ENCODE results near the gene HELB.
A peak's percentile ranks its signal among the peaks of the same experiment; 100 is the strongest.
"Not testable (repeated sequence)": the region's sequence is repeated elsewhere in the genome, so short reads cannot be mapped to it uniquely, and the experiment has no call there.

HELB gene

GRCh38 chr12:66287275-66287674 is 15.0 kb upstream of the HELB start:
- Mint-ChIP-seq H3K27me3 (ENCODE audit: low read depth) (no peaks in the 10 kb centered on the region), H3K27ac (peak overlapping the region; percentile 50), H3K36me3 (ENCODE audit: low read depth) (peaks cover 21% of the 10 kb centered on the region), H3K4me1 (ENCODE audit: low read depth) (peaks cover 56% of the 10 kb centered on the region), H3K9me3 (peaks cover 6% of the 10 kb centered on the region), H3K4me3 (peak overlapping the region; percentile 8)

GRCh38 chr12:66288121-66288520 is 14.2 kb upstream of the HELB start:
- Mint-ChIP-seq H3K36me3 (ENCODE audit: low read depth) (peaks cover 20% of the 10 kb centered on the region), H3K27me3 (ENCODE audit: low read depth) (no peaks in the 10 kb centered on the region), H3K4me1 (ENCODE audit: low read depth) (peaks cover 61% of the 10 kb centered on the region), H3K9me3 (peaks cover 9% of the 10 kb centered on the region), H3K27ac (peak overlapping the region; percentile 83), H3K4me3 (peak overlapping the region; percentile 33)

GRCh38 chr12:66289485-66289884 is 12.8 kb upstream of the HELB start:
- H3K27me3 Mint-ChIP-seq (ENCODE audit: low read depth): no peaks in the 10 kb centered on the region
- H3K4me1 Mint-ChIP-seq (ENCODE audit: low read depth): peaks cover 60% of the 10 kb centered on the region
- peak overlapping the region; percentile 92 for H3K27ac Mint-ChIP-seq
- no peak overlapping the region for H3K4me3 Mint-ChIP-seq
- peaks cover 19% of the 10 kb centered on the region for H3K36me3 Mint-ChIP-seq (ENCODE audit: low read depth)
- peaks cover 13% of the 10 kb centered on the region for H3K9me3 Mint-ChIP-seq

- Mint-ChIP-seq H3K27me3 (ENCODE audit: low read depth) (no peaks in the 10 kb centered on the region), H3K36me3 (ENCODE audit: low read depth) (peaks cover 19% of the 10 kb centered on the region), H3K9me3 (peaks cover 13% of the 10 kb centered on the region), H3K4me1 (ENCODE audit: low read depth) (peaks cover 61% of the 10 kb centered on the region), H3K4me3 (peak overlapping the region; percentile 56), H3K27ac (peak overlapping the region; percentile 92)
These were observed 11.5 kb upstream of the HELB start for GRCh38 chr12:66290716-66291200.

- H3K36me3 Mint-ChIP-seq (ENCODE audit: low read depth): peaks cover 5% of the 10 kb centered on the region
- H3K27ac Mint-ChIP-seq: no peak overlapping the region
- no peak overlapping the region for H3K4me3 Mint-ChIP-seq
- H3K27me3 Mint-ChIP-seq (ENCODE audit: low read depth): no peaks in the 10 kb centered on the region
- H3K9me3 Mint-ChIP-seq: peaks cover 9% of the 10 kb centered on the region
- peaks cover 36% of the 10 kb centered on the region for H3K4me1 Mint-ChIP-seq (ENCODE audit: low read depth)
These were observed 6.1 kb upstream of the HELB start for GRCh38 chr12:66296176-66296683.

GRCh38 chr12:66297080-66297479 is 5.2 kb upstream of the HELB start:
- Mint-ChIP-seq H3K27ac (no peak overlapping the region), H3K4me1 (ENCODE audit: low read depth) (peaks cover 35% of the 10 kb centered on the region), H3K4me3 (no peak overlapping the region), H3K36me3 (ENCODE audit: low read depth) (peaks cover 5% of the 10 kb centered on the region), H3K27me3 (ENCODE audit: low read depth) (no peaks in the 10 kb centered on the region), H3K9me3 (peaks cover 9% of the 10 kb centered on the region)

GRCh38 chr12:66297923-66298322 is 4.4 kb upstream of the HELB start:
- no peaks in the 10 kb centered on the region for H3K27me3 Mint-ChIP-seq (ENCODE audit: low read depth)
- peaks cover 30% of the 10 kb centered on the region for H3K4me1 Mint-ChIP-seq (ENCODE audit: low read depth)
- peaks cover 9% of the 10 kb centered on the region for H3K36me3 Mint-ChIP-seq (ENCODE audit: low read depth)
- H3K9me3 Mint-ChIP-seq: peaks cover 6% of the 10 kb centered on the region
- no peak overlapping the region for H3K4me3 Mint-ChIP-seq
- no peak overlapping the region for H3K27ac Mint-ChIP-seq

GRCh38 chr12:66302827-66303169 is 505 bp downstream of the HELB start:
- peaks cover 36% of the 10 kb centered on the region for H3K4me1 Mint-ChIP-seq (ENCODE audit: low read depth)
- H3K4me3 Mint-ChIP-seq: peak overlapping the region; percentile 100
- H3K27me3 Mint-ChIP-seq (ENCODE audit: low read depth): no peaks in the 10 kb centered on the region
- peak overlapping the region; percentile 99 for H3K27ac Mint-ChIP-seq
- peaks cover 37% of the 10 kb centered on the region for H3K36me3 Mint-ChIP-seq (ENCODE audit: low read depth)
- H3K9me3 Mint-ChIP-seq: no peaks in the 10 kb centered on the region

- H3K27me3 Mint-ChIP-seq (ENCODE audit: low read depth); H3K9me3 Mint-ChIP-seq: not testable (repeated sequence)
- peak overlapping the region; percentile 100 for H3K4me3 Mint-ChIP-seq
- peaks cover 40% of the 10 kb centered on the region for H3K36me3 Mint-ChIP-seq (ENCODE audit: low read depth)
- peak overlapping the region; percentile 99 for H3K27ac Mint-ChIP-seq
- H3K4me1 Mint-ChIP-seq (ENCODE audit: low read depth): peaks cover 39% of the 10 kb centered on the region
These were observed 1.1 kb downstream of the HELB start for GRCh38 chr12:66303316-66303804.

GRCh38 chr12:66304296-66304900 is 2.1 kb downstream of the HELB start:
- Mint-ChIP-seq H3K36me3 (ENCODE audit: low read depth) (peaks cover 45% of the 10 kb centered on the region), H3K27me3 (ENCODE audit: low read depth) (no peaks in the 10 kb centered on the region), H3K9me3 (no peaks in the 10 kb centered on the region), H3K27ac (peak overlapping the region; percentile 99), H3K4me1 (ENCODE audit: low read depth) (peaks cover 44% of the 10 kb centered on the region), H3K4me3 (peak overlapping the region; percentile 100)

GRCh38 chr12:66309606-66310005 is 7.3 kb downstream of the HELB start:
- no peaks in the 10 kb centered on the region for H3K9me3 Mint-ChIP-seq
- H3K4me1 Mint-ChIP-seq (ENCODE audit: low read depth): peaks cover 58% of the 10 kb centered on the region
- H3K4me3 Mint-ChIP-seq: peak overlapping the region; percentile 32

GRCh38 chr12:66312189-66312588 is 9.9 kb downstream of the HELB start:
- Mint-ChIP-seq H3K9me3 (no peaks in the 10 kb centered on the region), H3K36me3 (ENCODE audit: low read depth) (peaks cover 54% of the 10 kb centered on the region), H3K27me3 (ENCODE audit: low read depth) (no peaks in the 10 kb centered on the region), H3K27ac (no peak overlapping the region), H3K4me1 (ENCODE audit: low read depth) (peaks cover 43% of the 10 kb centered on the region), H3K4me3 (peak overlapping the region; percentile 47)

More at GRCh38 chr12:66309606-66310005, 7.3 kb downstream of the HELB start:
- H3K36me3 Mint-ChIP-seq (ENCODE audit: low read depth): peaks cover 63% of the 10 kb centered on the region
- no peak overlapping the region for H3K27ac Mint-ChIP-seq
- no peaks in the 10 kb centered on the region for H3K27me3 Mint-ChIP-seq (ENCODE audit: low read depth)

- H3K4me3 Mint-ChIP-seq: no peak overlapping the region
These were observed 12.0 kb downstream of the HELB start for GRCh38 chr12:66314278-66314677.

GRCh38 chr12:66319266-66319954 is 17.1 kb downstream of the HELB start:
- Mint-ChIP-seq H3K4me1 (ENCODE audit: low read depth) (peaks cover 18% of the 10 kb centered on the region), H3K4me3 (no peak overlapping the region), H3K36me3 (ENCODE audit: low read depth) (peaks cover 48% of the 10 kb centered on the region), H3K27ac (no peak overlapping the region), H3K27me3 (ENCODE audit: low read depth) (no peaks in the 10 kb centered on the region), H3K9me3 (no peaks in the 10 kb centered on the region)

More at GRCh38 chr12:66314278-66314677, 12.0 kb downstream of the HELB start:
- H3K27ac Mint-ChIP-seq: no peak overlapping the region
- peaks cover 35% of the 10 kb centered on the region for H3K4me1 Mint-ChIP-seq (ENCODE audit: low read depth)
- no peaks in the 10 kb centered on the region for H3K27me3 Mint-ChIP-seq (ENCODE audit: low read depth)
- no peaks in the 10 kb centered on the region for H3K9me3 Mint-ChIP-seq
- H3K36me3 Mint-ChIP-seq (ENCODE audit: low read depth): peaks cover 49% of the 10 kb centered on the region

GRCh38 chr12:66320996-66321395 is 18.7 kb downstream of the HELB start:
- peaks cover 19% of the 10 kb centered on the region for H3K4me1 Mint-ChIP-seq (ENCODE audit: low read depth)
- H3K4me3 Mint-ChIP-seq: no peak overlapping the region
- no peak overlapping the region for H3K27ac Mint-ChIP-seq
- H3K27me3 Mint-ChIP-seq (ENCODE audit: low read depth): no peaks in the 10 kb centered on the region
- peaks cover 50% of the 10 kb centered on the region for H3K36me3 Mint-ChIP-seq (ENCODE audit: low read depth)
- H3K9me3 Mint-ChIP-seq: no peaks in the 10 kb centered on the region

Measured in T-helper 1 cell treated with Interleukin-12 subunit alpha and Interleukin-12 subunit beta and Interleukin-4 antibody, amounts not matched to agents 30 μg/mL and 1 μg/mL, for 36 hours (primary cell).